ENCODE results near the gene UEVLD.

The UEVLD gene

DNA sequence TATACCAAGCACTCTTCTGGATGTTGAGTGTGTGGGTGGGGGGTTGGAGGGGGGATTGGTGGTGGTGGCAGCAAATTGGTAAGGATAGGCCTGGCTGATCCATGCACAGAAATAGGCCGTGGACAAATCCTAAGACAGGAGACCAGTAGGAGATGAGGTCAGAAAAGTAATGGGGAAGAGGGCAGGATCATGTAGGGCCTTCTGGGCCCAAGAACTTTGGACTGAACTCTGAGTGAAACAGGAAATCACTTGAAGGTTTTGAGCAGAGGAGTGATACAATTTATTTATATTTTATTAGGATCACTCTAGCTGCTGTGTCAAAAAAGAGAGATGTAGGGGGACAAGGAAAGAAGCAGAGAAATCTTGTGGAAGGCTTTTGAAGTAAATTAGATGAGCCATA is 90.5 kb downstream of the UEVLD start:
- DNase-seq (ENCODE audit: low read depth) = no peak

DNA sequence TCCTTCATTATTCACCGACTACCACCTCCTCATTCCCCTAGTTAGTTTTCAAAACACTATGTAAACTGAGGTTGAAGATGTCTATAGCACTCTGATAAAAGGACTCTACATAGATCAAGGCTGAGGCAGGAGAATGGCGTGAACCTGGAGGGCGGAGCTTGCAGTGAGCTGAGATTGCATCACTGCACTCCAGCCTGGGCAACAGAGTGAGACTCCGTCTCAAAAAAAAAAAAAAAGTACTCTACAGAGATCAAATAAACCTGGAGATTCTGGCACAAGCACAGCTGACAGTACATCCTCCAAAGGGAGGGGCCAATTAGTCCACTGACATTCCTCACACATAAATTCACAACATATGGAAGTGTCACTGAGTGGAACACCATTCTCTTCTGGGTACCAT is 92.8 kb downstream of the UEVLD start:
- no peak for DNase-seq (ENCODE audit: low read depth)

DNA sequence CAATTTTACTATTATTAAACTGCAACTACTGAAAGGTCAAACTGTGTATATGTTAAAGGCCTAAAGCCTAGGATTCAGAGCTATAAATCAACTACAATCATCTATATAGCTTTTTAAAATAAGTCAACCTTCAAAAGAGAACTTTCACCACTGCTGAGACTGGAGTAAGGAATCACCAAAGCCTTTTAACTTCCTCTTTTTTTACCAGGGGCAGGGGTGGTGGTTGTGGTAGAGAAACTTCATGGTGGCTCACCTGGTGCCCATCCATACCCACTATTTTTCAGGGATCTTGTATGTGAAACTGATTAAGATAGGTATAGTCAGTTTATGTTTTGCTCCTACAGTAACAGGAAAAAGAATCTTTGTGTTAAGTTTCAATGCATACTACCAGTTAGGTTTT is 93.3 kb downstream of the UEVLD start:
- DNase-seq (ENCODE audit: low read depth) = no peak

DNA sequence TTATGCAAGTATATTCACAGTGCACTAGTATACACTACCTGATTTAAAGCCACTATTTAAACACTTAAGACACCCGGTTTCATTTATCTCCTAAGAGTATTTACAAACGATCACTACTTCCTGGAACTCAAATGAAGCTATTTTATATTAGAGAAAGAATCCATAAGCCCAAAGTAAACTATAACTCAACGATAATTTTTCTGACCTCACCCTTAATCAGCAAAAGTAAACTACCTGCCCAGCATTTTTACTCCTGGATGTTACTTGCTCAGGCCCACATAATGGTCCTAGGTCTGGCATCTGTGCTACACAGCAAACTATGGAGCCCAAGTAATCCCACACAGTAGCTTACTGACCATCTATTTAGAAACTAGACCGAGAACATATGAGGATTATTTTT is 95.2 kb downstream of the UEVLD start:
- no peak for DNase-seq (ENCODE audit: low read depth)

DNA sequence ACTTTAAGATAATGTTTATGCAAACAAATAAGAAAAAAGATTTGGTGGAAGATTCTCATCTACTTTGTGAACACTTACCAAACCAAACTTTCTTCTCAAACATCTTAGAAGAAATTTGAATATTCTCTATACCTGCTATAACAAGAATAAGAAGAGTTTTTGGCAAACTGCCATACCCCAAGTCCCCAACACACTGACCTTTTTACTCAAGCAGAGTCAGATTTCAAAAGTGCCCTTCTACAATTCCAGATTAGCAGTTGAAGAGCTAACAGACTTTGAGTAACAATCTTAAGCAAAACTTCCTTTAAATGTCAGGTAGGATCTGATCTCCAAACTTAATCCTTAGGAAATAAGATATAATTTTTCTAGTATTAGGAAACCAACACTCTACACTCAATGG is 95.6 kb downstream of the UEVLD start:
- DNase-seq (ENCODE audit: low read depth) = no peak

DNA sequence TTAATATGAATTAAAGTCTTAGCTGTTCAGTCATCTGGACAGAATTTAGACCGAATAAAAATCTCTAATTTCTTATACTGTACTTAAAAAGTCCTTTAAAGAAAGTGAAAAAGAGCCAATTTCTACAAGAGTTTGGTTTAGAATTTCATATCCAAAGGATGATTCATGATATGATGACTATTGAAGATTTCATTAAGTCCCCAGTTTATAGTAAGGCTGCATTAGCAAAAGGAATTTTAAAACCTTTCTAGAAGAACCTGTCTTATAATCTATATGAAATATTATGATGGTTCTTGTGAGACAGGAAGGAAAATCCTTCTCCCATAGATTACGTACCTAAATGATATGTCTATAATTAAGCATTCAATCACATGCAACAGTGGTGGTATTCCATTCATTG is 96.6 kb downstream of the UEVLD start:
- no peak for DNase-seq (ENCODE audit: low read depth)

DNA sequence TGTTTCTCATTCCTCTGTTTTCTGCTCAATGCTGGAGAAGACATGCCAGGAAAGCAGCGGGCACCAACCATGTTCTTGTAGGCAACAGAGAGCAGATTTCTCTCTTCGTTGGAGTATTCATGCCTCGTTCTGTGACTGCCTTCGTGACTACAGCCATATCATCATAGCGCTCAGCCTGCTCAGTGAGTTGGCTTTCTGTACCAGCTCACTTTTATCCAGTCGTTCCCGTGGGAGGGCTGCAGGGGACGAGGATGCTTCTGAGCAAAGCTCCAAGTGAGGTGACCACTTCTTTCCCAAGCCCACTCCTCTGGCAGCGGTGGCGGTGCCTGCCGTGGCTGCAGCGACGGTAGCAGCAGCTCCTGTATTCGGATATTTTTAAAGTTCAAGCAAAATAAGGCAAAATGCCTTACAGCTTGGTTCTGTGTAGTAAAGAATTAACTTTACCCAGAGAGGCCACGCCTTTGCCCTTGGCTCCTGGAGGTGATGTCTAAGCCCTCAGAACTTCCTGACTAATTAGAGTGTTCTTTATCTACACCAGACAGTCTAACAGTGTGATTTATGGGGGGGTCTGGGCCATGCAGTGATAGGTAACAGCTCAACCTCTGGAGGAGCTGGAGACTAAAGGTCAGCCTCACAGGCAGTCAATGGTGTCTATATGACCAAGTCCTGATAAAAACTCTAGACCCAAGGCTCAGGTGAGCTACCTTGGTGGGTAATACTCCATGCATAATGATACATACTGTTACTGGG is 97.6 kb downstream of the UEVLD start:
- no peak for DNase-seq (ENCODE audit: low read depth)

DNA sequence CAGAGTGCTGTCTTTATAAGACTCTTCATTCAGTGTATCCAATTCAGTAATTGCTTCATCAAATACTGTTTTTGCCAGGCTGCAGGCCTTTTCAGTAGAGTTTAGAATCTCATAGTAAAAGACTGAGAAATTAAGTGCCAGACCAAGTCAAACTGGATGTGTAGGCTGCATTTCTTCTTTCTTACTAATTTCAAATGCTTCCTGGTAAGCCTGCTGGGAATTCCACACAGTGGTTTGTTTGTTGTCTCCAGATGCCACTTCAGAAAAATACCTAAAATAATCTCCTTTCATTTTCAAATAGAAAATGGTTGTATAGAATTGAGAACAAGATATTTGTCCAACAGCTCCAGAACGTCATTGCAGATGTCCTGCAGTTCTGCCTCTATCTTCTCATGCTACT is 98.2 kb downstream of the UEVLD start:
- DNase-seq (ENCODE audit: low read depth) = no peak

DNA sequence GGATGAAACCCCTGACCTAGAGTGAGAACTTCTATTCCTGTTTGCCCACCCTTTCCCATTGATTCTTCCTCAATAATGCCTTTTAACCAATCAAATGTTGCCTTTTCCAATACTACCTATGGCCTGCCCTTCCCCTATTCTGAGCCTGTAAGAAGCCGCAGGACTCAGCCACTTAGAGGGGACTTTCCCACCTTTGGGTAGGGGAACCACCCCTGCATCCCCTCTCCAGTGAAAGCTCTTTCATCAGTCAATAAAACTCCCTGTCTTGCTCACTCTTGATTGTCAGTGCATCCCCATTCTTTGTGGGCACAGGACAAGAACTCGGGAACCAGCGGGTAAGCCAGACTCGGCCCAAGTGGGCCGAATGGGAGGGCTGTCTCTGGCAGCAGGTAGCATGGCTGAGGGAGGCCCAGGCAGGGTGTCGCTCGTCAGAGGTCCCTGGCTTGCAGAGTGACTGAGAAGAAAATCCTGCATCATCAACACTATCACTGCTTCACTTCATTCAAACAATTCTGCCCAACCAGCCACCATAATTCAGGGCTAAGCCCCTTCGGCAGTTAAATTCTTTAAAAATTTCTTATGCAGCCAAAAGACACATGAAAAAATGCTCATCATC is 102.5 kb downstream of the UEVLD start:
- DNase-seq (ENCODE audit: low read depth) = no peak
